ENCODE results near the gene MAP2K5. TPM values are rescaled to one million over a fixed set of nuclear protein-coding genes. Genes with fewer than 3 reads are reported as not detected.

MAP2K5 gene
- total and polyA plus RNA-seq, 7 donors, result 11.3 to 19.4 (median 14.3) TPM

DNA sequence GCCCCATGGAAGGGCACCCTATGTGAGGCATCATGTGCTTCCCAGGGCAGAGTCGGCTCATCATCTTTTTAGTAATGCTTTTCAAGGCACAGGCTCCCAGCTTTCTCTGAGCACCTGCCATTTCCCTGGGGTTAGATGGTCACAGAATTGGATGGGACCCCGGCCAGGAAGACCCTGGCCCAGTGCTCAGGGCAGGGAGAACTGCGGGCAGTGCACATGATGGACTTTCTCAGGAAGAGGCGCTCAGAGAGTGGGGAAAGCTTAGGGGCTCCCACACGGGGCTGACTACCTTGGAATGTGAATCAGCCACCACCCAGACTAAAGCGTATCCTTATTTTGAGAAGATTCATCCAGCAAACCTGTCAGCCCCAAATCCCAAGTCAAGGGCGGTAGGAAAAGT is 266.3 kb downstream of the MAP2K5 start:
- no peaks in the 10 kb centered on the region for H3K4me1 ChIP-seq
- H3K4me3 ChIP-seq, result no peak overlapping the region
- H3K9me3 ChIP-seq, result no peaks in the 10 kb centered on the region
- intact Hi-C loops (cut with DNase I), result no loop called here
- TF ChIP-seq, protein P1, sequence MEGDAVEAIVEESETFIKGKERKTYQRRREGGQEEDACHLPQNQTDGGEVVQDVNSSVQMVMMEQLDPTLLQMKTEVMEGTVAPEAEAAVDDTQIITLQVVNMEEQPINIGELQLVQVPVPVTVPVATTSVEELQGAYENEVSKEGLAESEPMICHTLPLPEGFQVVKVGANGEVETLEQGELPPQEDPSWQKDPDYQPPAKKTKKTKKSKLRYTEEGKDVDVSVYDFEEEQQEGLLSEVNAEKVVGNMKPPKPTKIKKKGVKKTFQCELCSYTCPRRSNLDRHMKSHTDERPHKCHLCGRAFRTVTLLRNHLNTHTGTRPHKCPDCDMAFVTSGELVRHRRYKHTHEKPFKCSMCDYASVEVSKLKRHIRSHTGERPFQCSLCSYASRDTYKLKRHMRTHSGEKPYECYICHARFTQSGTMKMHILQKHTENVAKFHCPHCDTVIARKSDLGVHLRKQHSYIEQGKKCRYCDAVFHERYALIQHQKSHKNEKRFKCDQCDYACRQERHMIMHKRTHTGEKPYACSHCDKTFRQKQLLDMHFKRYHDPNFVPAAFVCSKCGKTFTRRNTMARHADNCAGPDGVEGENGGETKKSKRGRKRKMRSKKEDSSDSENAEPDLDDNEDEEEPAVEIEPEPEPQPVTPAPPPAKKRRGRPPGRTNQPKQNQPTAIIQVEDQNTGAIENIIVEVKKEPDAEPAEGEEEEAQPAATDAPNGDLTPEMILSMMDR (IDR thresholded peaks at IDR 0.05), result no peak
- no peak for TF ChIP-seq EP300 (IDR thresholded peaks at IDR 0.05)
- TF ChIP-seq POLR2AphosphoS5 (IDR thresholded peaks at IDR 0.05), result no peak
- no peak for TF ChIP-seq POLR2A (IDR thresholded peaks at IDR 0.05)
- peaks cover 0 to 29% (median 0%) of the 10 kb centered on the region in 4 donors for H3K36me3 ChIP-seq
- H3K27me3 ChIP-seq, result no peaks in the 10 kb centered on the region
- no peak overlapping the region for H3K27ac ChIP-seq
- DNase-seq, result peak; percentile 5
- 94 to 96% methylated on average over 7 of the region's 7 CpGs for WGBS, 2 donors

GRCh38 chr15:67809441-67809840 is 266.9 kb downstream of the MAP2K5 start:
- intact Hi-C loops (cut with DNase I), result no loop called here
- Histone ChIP-seq H3K4me1 (no peaks in the 10 kb centered on the region), H3K4me3 (no peak overlapping the region), H3K36me3 (peaks cover 0 to 29% (median 0%) of the 10 kb centered on the region in 4 donors), H3K27ac (no peak overlapping the region), H3K27me3 (no peaks in the 10 kb centered on the region), H3K9me3 (no peaks in the 10 kb centered on the region)
- WGBS, 2 donors, result 94 to 95% methylated on average over 5 of the region's 5 CpGs
- no peak for TF ChIP-seq EP300 (IDR thresholded peaks at IDR 0.05)
- TF ChIP-seq, protein P1 (IDR thresholded peaks at IDR 0.05), result no peak
- TF ChIP-seq POLR2A (IDR thresholded peaks at IDR 0.05), result no peak
- TF ChIP-seq POLR2AphosphoS5 (IDR thresholded peaks at IDR 0.05), result no peak
- DNase-seq, result peak; percentile 34

GRCh38 chr15:67809866-67810265 is 267.4 kb downstream of the MAP2K5 start:
- no peak overlapping the region for H3K27ac ChIP-seq
- TF ChIP-seq, protein P1 (IDR thresholded peaks at IDR 0.05), result no peak
- TF ChIP-seq POLR2A (IDR thresholded peaks at IDR 0.05) (no peak), POLR2AphosphoS5 (IDR thresholded peaks at IDR 0.05) (no peak), EP300 (IDR thresholded peaks at IDR 0.05) (no peak)
- intact Hi-C loops (cut with DNase I), result no loop called here
- DNase-seq, result peak; percentile 29
- H3K9me3 ChIP-seq, result no peaks in the 10 kb centered on the region
- H3K27me3 ChIP-seq, result peaks cover 0 to 4% (median 0%) of the 10 kb centered on the region in 3 donors
- 94 to 98% methylated on average over 6 of the region's 6 CpGs for WGBS, 2 donors
- H3K36me3 ChIP-seq, result peaks cover 0 to 29% (median 0%) of the 10 kb centered on the region in 4 donors
- no peaks in the 10 kb centered on the region for H3K4me1 ChIP-seq
- H3K4me3 ChIP-seq, result no peak overlapping the region

GRCh38 chr15:67812241-67812644 is 269.7 kb downstream of the MAP2K5 start:
- WGBS, 2 donors, result 70 to 88% methylated on average over 11 of the region's 11 CpGs
- Histone ChIP-seq H3K9me3 (peaks cover 0 to 6% (median 3%) of the 10 kb centered on the region in 4 donors), H3K4me3 (no peak overlapping the region), H3K27ac (no peak overlapping the region), H3K36me3 (peaks cover 0 to 16% (median 0%) of the 10 kb centered on the region in 4 donors), H3K4me1 (no peaks in the 10 kb centered on the region), H3K27me3 (peaks cover 0 to 12% (median 2%) of the 10 kb centered on the region in 3 donors)
- DNase-seq, result peak; percentile 35
- intact Hi-C loops (cut with DNase I), result no loop called here
- TF ChIP-seq POLR2AphosphoS5 (IDR thresholded peaks at IDR 0.05) (no peak), EP300 (IDR thresholded peaks at IDR 0.05) (no peak), POLR2A (IDR thresholded peaks at IDR 0.05) (no peak)
- TF ChIP-seq, protein P1 (IDR thresholded peaks at IDR 0.05), result no peak

DNA sequence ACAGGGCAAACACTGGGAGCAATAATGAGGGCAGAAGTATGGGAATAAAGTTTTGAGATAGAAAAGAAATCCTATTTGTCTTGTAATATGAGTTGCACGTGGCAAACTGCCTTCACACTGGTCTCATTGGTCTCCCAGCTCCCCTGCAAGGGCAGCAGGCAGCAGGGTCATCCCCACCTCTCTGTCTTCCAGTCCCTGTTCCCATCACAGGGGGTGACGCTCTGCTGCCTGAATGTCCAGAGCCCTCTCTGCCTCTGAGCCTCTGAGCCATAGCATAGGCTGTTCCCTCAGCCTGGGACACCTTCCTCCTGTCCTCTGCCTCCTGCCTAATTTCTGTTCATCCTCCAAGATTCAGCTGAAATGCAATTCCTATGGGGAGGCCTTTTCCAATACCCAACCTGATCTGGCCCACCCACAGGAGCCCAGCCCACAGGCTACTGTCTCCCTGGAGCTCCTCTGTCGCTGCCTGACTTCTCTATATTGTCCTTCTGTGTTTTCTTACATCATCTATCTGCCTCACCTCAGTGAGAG is 270.7 kb downstream of the MAP2K5 start:
- Histone ChIP-seq H3K36me3 (peaks cover 0 to 8% (median 0%) of the 10 kb centered on the region in 4 donors), H3K4me3 (no peak overlapping the region), H3K27ac (no peak overlapping the region), H3K9me3 (peaks cover 0 to 6% (median 3%) of the 10 kb centered on the region in 4 donors), H3K4me1 (no peaks in the 10 kb centered on the region), H3K27me3 (peaks cover 4 to 21% (median 8%) of the 10 kb centered on the region in 3 donors)
- WGBS, 2 donors, result 91 to 94% methylated on average over 3 of the region's 3 CpGs
- TF ChIP-seq, protein P1 (IDR thresholded peaks at IDR 0.05), result no peak
- no peak for TF ChIP-seq EP300 (IDR thresholded peaks at IDR 0.05)
- TF ChIP-seq POLR2AphosphoS5 (IDR thresholded peaks at IDR 0.05), result no peak
- no peak for TF ChIP-seq POLR2A (IDR thresholded peaks at IDR 0.05)
- DNase-seq, result peak; percentile 33
- intact Hi-C loops (cut with DNase I), result no loop called here
